ENCODE data around the gene ACTL8.
"Not testable (repeated sequence)": the region's sequence is repeated elsewhere in the genome, so short reads cannot be mapped to it uniquely, and the experiment has no call there.

Gene ACTL8

GRCh38 chr1:17735793-17736192, 19.3 kb upstream of the ACTL8 start:
- no peak for FAIRE-seq

- no peak for FAIRE-seq
Measured at GRCh38 chr1:17736625-17737024, 18.5 kb upstream of the ACTL8 start.

- FAIRE-seq = no peak
Measured at GRCh38 chr1:17739050-17739449, 16.1 kb upstream of the ACTL8 start.

- no peak for FAIRE-seq
Measured at GRCh38 chr1:17741052-17741451, 14.1 kb upstream of the ACTL8 start.

- no peak for FAIRE-seq
Measured at GRCh38 chr1:17742583-17742982, 12.6 kb upstream of the ACTL8 start.

- FAIRE-seq = no peak
Measured at GRCh38 chr1:17743008-17743647, 12.0 kb upstream of the ACTL8 start.

GRCh38 chr1:17743925-17744324, 11.2 kb upstream of the ACTL8 start:
- FAIRE-seq = no peak

GRCh38 chr1:17744666-17745478, 10.3 kb upstream of the ACTL8 start:
- FAIRE-seq = no peak

GRCh38 chr1:17745479-17745955, 9.6 kb upstream of the ACTL8 start:
- FAIRE-seq = no peak

- not testable (repeated sequence) for FAIRE-seq
Measured at GRCh38 chr1:17746281-17746680, 8.9 kb upstream of the ACTL8 start.

- FAIRE-seq = no peak
Measured at GRCh38 chr1:17746920-17747319, 8.2 kb upstream of the ACTL8 start.

GRCh38 chr1:17750333-17750732, 4.8 kb upstream of the ACTL8 start:
- no peak for FAIRE-seq

- FAIRE-seq = no peak
Measured at GRCh38 chr1:17752356-17752755, 2.8 kb upstream of the ACTL8 start.

- no peak for FAIRE-seq
Measured at GRCh38 chr1:17757426-17757825, 2.3 kb downstream of the ACTL8 start.

- FAIRE-seq = no peak
Measured at GRCh38 chr1:17759114-17759513, 4.0 kb downstream of the ACTL8 start.

- FAIRE-seq = no peak
Measured at GRCh38 chr1:17762313-17762712, 7.2 kb downstream of the ACTL8 start.

- no peak for FAIRE-seq
Measured at GRCh38 chr1:17763417-17763816, 8.3 kb downstream of the ACTL8 start.

- no peak for FAIRE-seq
Measured at GRCh38 chr1:17763995-17764394, 8.9 kb downstream of the ACTL8 start.

GRCh38 chr1:17764591-17764990, 9.5 kb downstream of the ACTL8 start:
- no peak for FAIRE-seq

- no peak for FAIRE-seq
Measured at GRCh38 chr1:17765444-17766411, 10.6 kb downstream of the ACTL8 start.

GRCh38 chr1:17768651-17769241, 13.6 kb downstream of the ACTL8 start:
- no peak for FAIRE-seq

GRCh38 chr1:17770983-17771382, 15.8 kb downstream of the ACTL8 start:
- FAIRE-seq = no peak

Measured in A204.1 (cell line).